Prostate gland (tissue), 2 donors: ENCODE measurements around the gene GABRB2. TPM values are rescaled to one million over a fixed set of nuclear protein-coding genes. Genes with fewer than 3 reads are reported as not detected.

ENCODE experiments used
- DNase-seq: peaks from one replicate; pipeline ENCODE4 v3.0.0-alpha.2; 2019; ENCODE audit warnings: low spot score
- H3K27ac ChIP-seq, 2 donors: fragments of 200-600 bp; sonication (generic); 2 replicates each; pipeline ENCODE4 v1.5.1; 2017 to 2019
- H3K27me3 ChIP-seq: fragments of 200-600 bp; sonication (generic); replicated peaks from 2 replicates; pipeline ENCODE4 v1.5.1; 2019; ENCODE audit not compliant: insufficient read depth
- H3K36me3 ChIP-seq, 2 donors: fragments of 200-600 bp; sonication (generic); 1 replicate in 1 of 2; 2 replicates in 1 of 2; pipeline versions ENCODE4 v1.5.1 to v1.8.1; 2017 to 2019
- H3K4me1 ChIP-seq: fragments of 200-600 bp; sonication (generic); replicated peaks from 2 replicates; pipeline ENCODE4 v1.5.1; 2019
- H3K4me3 ChIP-seq, 2 donors: fragments of 200-600 bp; sonication (generic); 2 replicates each; pipeline ENCODE4 v1.5.1; 2017 to 2019
- H3K9me3 ChIP-seq: fragments of 200-600 bp; sonication (generic); 2 replicates; pipeline ENCODE4 v1.5.1; 2017
- POLR2A ChIP-seq: fragments of 450-650 bp; IDR thresholded peaks from one replicate; pipeline ENCODE4 v1.6.1; 2016; ENCODE audit warnings: antibody characterized with exemption, mild to moderate bottlenecking
- POLR2AphosphoS5 ChIP-seq: sonication (generic); formaldehyde crosslinking; IDR thresholded peaks from one replicate; pipeline ENCODE4 v1.6.1; 2017; ENCODE audit warnings: antibody characterized with exemption
- WGBS: methylation state at CpG from one replicate; pipeline ENCODE4 v1.1.5; 2018; 5-methylcytosine and 5-hydroxymethylcytosine counted together
- intact Hi-C: fragments of 100-400 bp; cut with DNase I; formaldehyde crosslinking; loops from one replicate; pipeline ENCODE4 v1.14.2; 2022
- total RNA-seq, 2 donors: library from RNA; depleted of rRNA; stranded (reverse); fragments of >200 nt; gene quantifications; one replicate each; pipeline ENCODE4 v1.1.0, GENCODE V29; 2016
- TF ChIP-seq, protein P1 (sequence below), 4 experiments: fragments of 200-600 bp in 2 of 4; fragments of 450-650 bp in 2 of 4; sonication (generic) in 2 of 4; IDR thresholded peaks; 1 replicate in 3 of 4; 2 replicates in 1 of 4; pipeline ENCODE4 v1.5.1; 2016 to 2019; ENCODE audit warnings: antibody characterized with exemption in 4 of 4, mild to moderate bottlenecking in 2 of 4, moderate library complexity in 2 of 4

GABRB2 gene
- total RNA-seq, 2 donors from 2014 or later, result 1.1 TPM; not detected in 1

DNA sequence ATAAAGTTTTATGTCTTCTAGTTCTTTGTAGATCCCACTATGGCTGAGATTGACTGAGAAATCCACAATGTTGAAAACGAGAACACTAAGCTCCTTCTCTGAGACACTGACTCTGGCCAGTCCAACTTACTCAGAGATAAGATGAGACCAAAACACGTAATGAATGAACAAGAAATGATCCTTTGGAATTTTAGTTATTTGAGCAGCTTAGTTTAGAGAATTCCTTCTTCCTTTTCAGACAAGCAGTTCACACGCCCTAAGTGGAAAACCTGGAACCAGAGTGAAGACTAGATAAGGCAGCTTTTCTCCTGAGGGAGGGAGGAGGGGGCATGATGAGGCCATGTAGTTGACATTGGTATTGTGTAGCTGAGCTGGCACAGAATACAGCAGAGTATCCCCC, 139.6 kb downstream of the GABRB2 start:
- 25% methylated on average over 3 of the region's 3 CpGs for WGBS
- TF ChIP-seq POLR2AphosphoS5 (no peak), POLR2A (no peak)
- TF ChIP-seq, protein P1, sequence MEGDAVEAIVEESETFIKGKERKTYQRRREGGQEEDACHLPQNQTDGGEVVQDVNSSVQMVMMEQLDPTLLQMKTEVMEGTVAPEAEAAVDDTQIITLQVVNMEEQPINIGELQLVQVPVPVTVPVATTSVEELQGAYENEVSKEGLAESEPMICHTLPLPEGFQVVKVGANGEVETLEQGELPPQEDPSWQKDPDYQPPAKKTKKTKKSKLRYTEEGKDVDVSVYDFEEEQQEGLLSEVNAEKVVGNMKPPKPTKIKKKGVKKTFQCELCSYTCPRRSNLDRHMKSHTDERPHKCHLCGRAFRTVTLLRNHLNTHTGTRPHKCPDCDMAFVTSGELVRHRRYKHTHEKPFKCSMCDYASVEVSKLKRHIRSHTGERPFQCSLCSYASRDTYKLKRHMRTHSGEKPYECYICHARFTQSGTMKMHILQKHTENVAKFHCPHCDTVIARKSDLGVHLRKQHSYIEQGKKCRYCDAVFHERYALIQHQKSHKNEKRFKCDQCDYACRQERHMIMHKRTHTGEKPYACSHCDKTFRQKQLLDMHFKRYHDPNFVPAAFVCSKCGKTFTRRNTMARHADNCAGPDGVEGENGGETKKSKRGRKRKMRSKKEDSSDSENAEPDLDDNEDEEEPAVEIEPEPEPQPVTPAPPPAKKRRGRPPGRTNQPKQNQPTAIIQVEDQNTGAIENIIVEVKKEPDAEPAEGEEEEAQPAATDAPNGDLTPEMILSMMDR (IDR thresholded peaks at IDR 0.05), result no peak
- Histone ChIP-seq H3K36me3 (no peaks in the 10 kb centered on the region), H3K4me1 (no peaks in the 10 kb centered on the region), H3K27ac (no peak overlapping the region), H3K4me3 (no peak overlapping the region), H3K9me3 (no peaks in the 10 kb centered on the region), H3K27me3 (no peaks in the 10 kb centered on the region)
- no peak for DNase-seq
- intact Hi-C loops, result no loop called here

DNA sequence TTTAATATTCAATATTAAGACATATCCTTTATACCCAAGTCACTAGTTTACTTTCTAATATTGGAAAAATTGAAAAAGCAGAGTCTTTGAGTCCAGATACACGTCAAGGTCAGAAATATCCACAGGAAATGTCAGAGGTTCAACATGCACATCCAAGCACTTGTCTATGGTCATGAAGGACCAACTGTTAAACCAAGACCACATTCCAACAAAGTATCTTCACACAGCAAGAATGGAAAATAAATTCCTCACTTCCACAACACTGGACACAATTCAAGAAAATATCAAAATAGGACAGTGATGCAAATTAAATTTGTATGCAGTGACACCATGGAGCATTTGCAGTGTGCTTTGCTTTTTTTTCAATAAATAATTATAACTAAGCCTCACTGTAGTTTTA, 142.5 kb downstream of the GABRB2 start:
- TF ChIP-seq POLR2AphosphoS5, result no peak
- TF ChIP-seq, protein P1 (IDR thresholded peaks at IDR 0.05), result no peak
- TF ChIP-seq POLR2A, result no peak
- intact Hi-C loops, result no loop called here
- Histone ChIP-seq H3K27me3 (no peaks in the 10 kb centered on the region), H3K36me3 (no peaks in the 10 kb centered on the region), H3K27ac (no peak overlapping the region), H3K4me3 (no peak overlapping the region), H3K4me1 (no peaks in the 10 kb centered on the region), H3K9me3 (no peaks in the 10 kb centered on the region)
- DNase-seq, result no peak
- WGBS, result 76% methylated on average over 1 of the region's 1 CpG

DNA sequence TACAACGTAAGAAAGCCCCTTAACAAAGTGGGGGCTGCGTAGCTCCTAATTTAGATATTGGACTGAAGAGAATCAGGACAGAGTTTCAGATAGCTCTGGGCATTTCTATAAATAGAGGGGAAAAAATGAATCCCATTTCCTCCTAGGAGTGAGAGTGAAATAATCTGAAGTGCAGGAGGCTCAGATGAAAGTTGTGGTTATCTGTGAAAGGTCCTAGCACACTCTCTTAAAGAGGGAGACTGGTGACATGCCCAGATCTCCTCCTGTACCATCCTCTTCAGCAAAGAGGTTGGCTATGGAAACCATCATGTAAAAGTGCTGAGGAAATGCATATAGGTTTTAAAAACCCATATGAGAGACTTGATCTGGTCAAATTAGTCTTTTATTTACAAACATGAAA, 143.4 kb downstream of the GABRB2 start:
- Histone ChIP-seq H3K27me3 (no peaks in the 10 kb centered on the region), H3K9me3 (no peaks in the 10 kb centered on the region), H3K36me3 (no peaks in the 10 kb centered on the region), H3K4me1 (no peaks in the 10 kb centered on the region), H3K4me3 (no peak overlapping the region), H3K27ac (no peak overlapping the region)
- no peak for DNase-seq
- TF ChIP-seq POLR2AphosphoS5 (no peak), POLR2A (no peak)
- TF ChIP-seq, protein P1 (IDR thresholded peaks at IDR 0.05), result no peak
- intact Hi-C loops, result no loop called here
- 77% methylated on average over 2 of the region's 2 CpGs for WGBS

DNA sequence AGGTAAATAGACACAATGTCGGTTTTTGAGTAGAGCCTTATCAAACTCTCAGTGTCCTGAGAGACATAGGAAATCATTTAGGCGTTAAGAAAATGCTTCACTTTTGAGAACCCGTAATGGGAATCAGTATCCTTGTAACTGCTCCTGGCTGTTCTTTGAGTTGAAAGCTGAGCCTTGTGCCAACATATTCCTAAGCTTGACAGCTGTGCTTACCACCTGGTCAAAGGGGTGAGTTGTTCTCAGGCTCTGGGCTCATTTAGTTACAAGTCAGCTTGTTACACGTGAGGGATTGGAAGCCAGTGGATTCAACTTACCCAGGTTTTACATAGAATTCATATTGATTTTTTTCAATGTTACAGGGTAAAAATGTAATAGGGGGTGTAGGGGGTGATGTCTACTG, 145.9 kb downstream of the GABRB2 start:
- DNase-seq, result no peak
- intact Hi-C loops, result no loop called here
- 34% methylated on average over 4 of the region's 4 CpGs for WGBS
- no peaks in the 10 kb centered on the region for H3K4me1 ChIP-seq
- H3K36me3 ChIP-seq, result no peaks in the 10 kb centered on the region
- TF ChIP-seq, protein P1 (IDR thresholded peaks at IDR 0.05), result no peak
- no peak for TF ChIP-seq POLR2A
- TF ChIP-seq POLR2AphosphoS5, result no peak
- H3K4me3 ChIP-seq, result no peak overlapping the region
- no peak overlapping the region for H3K27ac ChIP-seq
- H3K9me3 ChIP-seq, result no peaks in the 10 kb centered on the region
- H3K27me3 ChIP-seq, result no peaks in the 10 kb centered on the region

DNA sequence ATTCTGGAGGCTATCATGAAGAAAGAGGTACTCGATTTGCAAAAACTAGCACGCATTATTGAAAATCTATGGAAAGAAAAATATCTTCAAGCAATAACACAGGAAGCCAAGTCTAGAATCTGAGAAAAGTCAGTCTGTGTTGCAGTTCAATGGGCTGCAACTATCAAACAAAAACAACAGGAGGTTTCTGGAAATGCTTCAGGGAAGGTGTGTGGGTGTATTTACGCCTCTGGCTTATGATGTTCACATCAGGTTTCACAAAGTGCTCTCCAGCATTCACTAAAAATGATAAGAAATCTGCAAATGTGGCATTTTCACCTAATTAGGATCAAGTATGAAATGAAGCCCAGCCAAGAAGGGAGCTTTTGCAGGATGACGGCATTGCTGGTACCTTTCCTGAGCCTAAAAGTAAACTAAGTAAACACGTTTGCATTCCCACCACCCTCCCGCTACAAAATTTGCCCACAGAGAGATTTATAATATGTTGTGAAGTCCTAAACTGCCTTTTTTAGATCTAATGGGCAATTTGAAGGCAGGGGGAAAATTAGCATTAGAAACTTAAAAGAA, 146.4 kb downstream of the GABRB2 start:
- Histone ChIP-seq H3K27ac (no peak overlapping the region), H3K27me3 (no peaks in the 10 kb centered on the region), H3K36me3 (no peaks in the 10 kb centered on the region), H3K9me3 (no peaks in the 10 kb centered on the region), H3K4me1 (no peaks in the 10 kb centered on the region), H3K4me3 (no peak overlapping the region)
- no peak for DNase-seq
- intact Hi-C loops, result no loop called here
- TF ChIP-seq POLR2A (no peak), POLR2AphosphoS5 (no peak)
- TF ChIP-seq, protein P1 (IDR thresholded peaks at IDR 0.05), result no peak
- 56% methylated on average over 6 of the region's 6 CpGs for WGBS
